GM19023 (cell line): ENCODE results near the gene ANGEL1.

Source experiments
- ATAC-seq: cut with Tn5 transposase; IDR thresholded peaks from one replicate; pipeline ENCODE4 v1.9.1; 2021; ENCODE audit warnings: mild to moderate bottlenecking, moderate library complexity; ENCODE audit not compliant: unreplicated experiment

ANGEL1 gene

GRCh38 chr14:76812422-76813383 is at the start of gene ANGEL1:
TSS of gene ANGEL1 (minus strand) at chr14:76812882. CDS start at chr14:76812827, 55 bp downstream.
- peak; percentile 85 for ATAC-seq

- no peak for ATAC-seq
These were observed 49.0 kb upstream of the ANGEL1 start for GRCh38 chr14:76861574-76862255.

GRCh38 chr14:76856769-76857168 is 44.1 kb upstream of the ANGEL1 start:
- no peak for ATAC-seq

- no peak for ATAC-seq
These were observed 42.4 kb upstream of the ANGEL1 start for GRCh38 chr14:76855066-76855465.

- ATAC-seq, result no peak
These were observed 36.2 kb upstream of the ANGEL1 start for GRCh38 chr14:76848879-76849278.

- ATAC-seq, result no peak
These were observed 33.8 kb upstream of the ANGEL1 start for GRCh38 chr14:76846331-76847047.

GRCh38 chr14:76844223-76844622 is 31.5 kb upstream of the ANGEL1 start:
- ATAC-seq, result no peak

- ATAC-seq, result no peak
These were observed 29.7 kb upstream of the ANGEL1 start for GRCh38 chr14:76842414-76842813.

- no peak for ATAC-seq
These were observed 24.8 kb upstream of the ANGEL1 start for GRCh38 chr14:76837524-76837923.

- ATAC-seq, result no peak
These were observed 23.4 kb upstream of the ANGEL1 start for GRCh38 chr14:76836029-76836630.

- ATAC-seq, result no peak
These were observed 21.6 kb upstream of the ANGEL1 start for GRCh38 chr14:76834241-76834661.

- no peak for ATAC-seq
These were observed 20.3 kb upstream of the ANGEL1 start for GRCh38 chr14:76833011-76833410.

- no peak for ATAC-seq
These were observed 19.9 kb upstream of the ANGEL1 start for GRCh38 chr14:76832503-76832988.

GRCh38 chr14:76830556-76830955 is 17.9 kb upstream of the ANGEL1 start:
- ATAC-seq, result no peak

- ATAC-seq, result no peak
These were observed 17.2 kb upstream of the ANGEL1 start for GRCh38 chr14:76829650-76830421.

GRCh38 chr14:76829013-76829365 is 16.3 kb upstream of the ANGEL1 start:
- no peak for ATAC-seq

GRCh38 chr14:76828339-76829012 is 15.8 kb upstream of the ANGEL1 start:
- ATAC-seq, result no peak

GRCh38 chr14:76827696-76828296 is 15.1 kb upstream of the ANGEL1 start:
- no peak for ATAC-seq

- no peak for ATAC-seq
These were observed 13.4 kb upstream of the ANGEL1 start, which contains the start of gene LRRC74A for GRCh38 chr14:76826122-76826521. TSS of gene LRRC74A (plus strand) at chr14:76826408. CDS start at chr14:76826698, 290 bp downstream.
